NB4 (cell line): ENCODE data around the gene VGF.
"Not testable (repeated sequence)": the region's sequence is repeated elsewhere in the genome, so short reads cannot be mapped to it uniquely, and the experiment has no call there.

ENCODE experiments used
- DNase-seq: peaks from one replicate; pipeline ENCODE4 v3.0.0; 2010; ENCODE audit warnings: low read depth
- H3K4me3 ChIP-seq: one replicate; pipeline ENCODE4 v1.5.1; 2011; ENCODE audit warnings: mild to moderate bottlenecking, low read depth, low read length, moderate library complexity
- MYC ChIP-seq: IDR thresholded peaks from 2 replicates; pipeline ENCODE4 v1.6.1; 2011; ENCODE audit warnings: low read depth, low read length
- POLR2A ChIP-seq: IDR thresholded peaks from 2 replicates; pipeline ENCODE4 v1.6.1; 2011; ENCODE audit warnings: mild to moderate bottlenecking; ENCODE audit not compliant: insufficient read length; ENCODE audit errors: extremely low read depth
- TF ChIP-seq, protein P1 (sequence below): IDR thresholded peaks from 2 replicates; pipeline ENCODE4 v1.6.1; 2011; ENCODE audit warnings: low read depth, low read length
- TF ChIP-seq, protein P2 (sequence below): IDR thresholded peaks from one replicate; pipeline ENCODE4 v1.5.1; 2012; ENCODE audit warnings: low read depth, low read length

VGF gene

DNA sequence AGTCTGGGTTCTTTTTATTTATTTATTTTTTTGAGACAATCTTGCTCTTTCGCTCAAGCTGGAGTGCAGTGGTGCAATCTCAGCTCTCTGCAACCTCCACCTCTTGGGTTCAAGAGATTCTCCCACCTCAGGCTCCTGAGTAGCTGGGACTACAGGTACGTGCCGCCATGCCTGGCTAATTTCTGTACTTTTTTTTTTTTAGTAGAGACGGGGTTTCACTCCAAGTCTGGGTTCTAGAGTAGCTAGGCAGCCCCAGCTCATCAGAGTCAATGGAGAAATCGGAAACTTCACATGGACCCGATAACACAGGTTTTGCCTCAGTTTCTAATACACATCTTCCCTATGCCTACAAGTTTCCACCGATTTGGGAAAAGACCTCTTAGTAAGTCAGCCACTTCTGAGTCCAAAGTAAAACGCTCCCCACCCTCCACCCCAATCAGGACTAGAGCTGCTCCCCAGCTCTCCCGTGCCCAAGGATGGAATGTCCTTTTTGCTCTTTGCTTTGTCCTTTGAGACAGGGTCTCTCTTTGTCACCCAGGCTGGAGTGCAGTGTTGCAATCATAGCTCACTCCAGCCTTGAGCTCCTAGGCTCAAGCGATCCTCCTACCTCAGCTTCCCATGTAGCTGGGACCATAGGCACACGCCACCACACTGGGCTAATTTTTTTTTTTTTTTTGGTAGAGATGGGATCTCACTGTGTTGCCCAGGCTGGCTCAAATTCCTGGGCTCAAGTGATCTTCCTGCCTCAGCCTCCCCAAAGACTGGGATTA lies 42.3 kb downstream of the VGF start:
- H3K4me3 ChIP-seq = no peak overlapping the region
- no peak for TF ChIP-seq MYC
- no peak for DNase-seq

- DNase-seq = no peak
- TF ChIP-seq, protein P1, sequence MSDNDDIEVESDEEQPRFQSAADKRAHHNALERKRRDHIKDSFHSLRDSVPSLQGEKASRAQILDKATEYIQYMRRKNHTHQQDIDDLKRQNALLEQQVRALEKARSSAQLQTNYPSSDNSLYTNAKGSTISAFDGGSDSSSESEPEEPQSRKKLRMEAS = no peak
- TF ChIP-seq, protein P2, sequence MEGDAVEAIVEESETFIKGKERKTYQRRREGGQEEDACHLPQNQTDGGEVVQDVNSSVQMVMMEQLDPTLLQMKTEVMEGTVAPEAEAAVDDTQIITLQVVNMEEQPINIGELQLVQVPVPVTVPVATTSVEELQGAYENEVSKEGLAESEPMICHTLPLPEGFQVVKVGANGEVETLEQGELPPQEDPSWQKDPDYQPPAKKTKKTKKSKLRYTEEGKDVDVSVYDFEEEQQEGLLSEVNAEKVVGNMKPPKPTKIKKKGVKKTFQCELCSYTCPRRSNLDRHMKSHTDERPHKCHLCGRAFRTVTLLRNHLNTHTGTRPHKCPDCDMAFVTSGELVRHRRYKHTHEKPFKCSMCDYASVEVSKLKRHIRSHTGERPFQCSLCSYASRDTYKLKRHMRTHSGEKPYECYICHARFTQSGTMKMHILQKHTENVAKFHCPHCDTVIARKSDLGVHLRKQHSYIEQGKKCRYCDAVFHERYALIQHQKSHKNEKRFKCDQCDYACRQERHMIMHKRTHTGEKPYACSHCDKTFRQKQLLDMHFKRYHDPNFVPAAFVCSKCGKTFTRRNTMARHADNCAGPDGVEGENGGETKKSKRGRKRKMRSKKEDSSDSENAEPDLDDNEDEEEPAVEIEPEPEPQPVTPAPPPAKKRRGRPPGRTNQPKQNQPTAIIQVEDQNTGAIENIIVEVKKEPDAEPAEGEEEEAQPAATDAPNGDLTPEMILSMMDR = no peak
- no peak overlapping the region for H3K4me3 ChIP-seq
Observed at GRCh38 chr7:101121991-101122932, 43.1 kb downstream of the VGF start.

GRCh38 chr7:101121631-101121990 lies 43.8 kb downstream of the VGF start:
- not testable (repeated sequence) for H3K4me3 ChIP-seq, DNase-seq

DNA sequence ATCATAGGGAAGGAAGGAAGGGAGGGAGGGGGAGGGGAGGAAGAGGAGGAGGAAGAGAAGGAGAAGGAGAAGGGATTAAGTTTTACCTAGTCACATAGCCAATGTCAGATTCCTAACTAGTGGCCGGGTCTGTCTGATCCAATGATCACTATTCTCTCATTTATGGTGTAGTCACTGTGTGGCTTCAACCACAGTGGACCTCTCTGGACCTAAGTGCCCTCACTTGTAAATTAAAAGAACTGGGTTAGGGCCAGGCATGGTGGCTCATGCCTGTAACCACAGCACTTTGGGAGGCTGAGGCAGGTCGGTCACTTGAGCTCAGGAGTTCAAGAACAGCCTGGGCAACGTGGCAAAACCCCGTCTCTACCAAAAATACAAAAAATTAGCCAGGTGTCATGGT lies 45.1 kb downstream of the VGF start:
- H3K4me3 ChIP-seq = no peak overlapping the region
- TF ChIP-seq, protein P1 = no peak
- TF ChIP-seq POLR2A = no peak
- TF ChIP-seq MYC = no peak
- TF ChIP-seq, protein P2 = no peak
- no peak for DNase-seq

GRCh38 chr7:101119876-101120275 lies 45.5 kb downstream of the VGF start:
- H3K4me3 ChIP-seq = no peak overlapping the region
- TF ChIP-seq, protein P2 = no peak
- TF ChIP-seq, protein P1 = no peak
- TF ChIP-seq POLR2A (no peak), MYC (no peak)
- DNase-seq = no peak

DNA sequence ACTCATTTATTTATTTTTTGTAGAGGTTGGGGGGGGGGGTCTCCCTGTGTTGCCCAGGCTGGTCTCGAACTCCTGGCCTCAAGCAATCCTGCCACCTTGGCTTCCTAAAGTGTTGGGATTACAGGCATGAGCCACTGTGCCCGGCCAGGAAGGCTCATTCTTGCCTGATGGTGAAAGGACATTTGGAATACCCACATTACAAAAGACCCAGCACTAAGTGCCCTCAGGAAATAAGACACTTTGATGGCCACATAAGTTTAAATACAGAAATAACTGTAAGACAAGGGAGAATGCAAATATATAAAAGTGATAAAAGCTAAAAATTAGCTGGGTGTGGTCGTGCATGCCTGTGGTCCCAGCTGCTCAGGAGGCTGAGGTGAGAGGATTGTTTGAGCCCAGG lies 46.5 kb downstream of the VGF start:
- no peak overlapping the region for H3K4me3 ChIP-seq
- no peak for DNase-seq

More for the DNA sequence above, 46.5 kb downstream of the VGF start:
- TF ChIP-seq, protein P2 = no peak
- no peak for TF ChIP-seq POLR2A
